Loucy (cell line): ENCODE data around the gene OBI1.

Source experiments
- H2AFZ ChIP-seq: fragments of 200-600 bp; sonication (generic); 2 replicates; pipeline ENCODE4 v1.6.0; 2016; ENCODE audit warnings: antibody characterized with exemption, mild to moderate bottlenecking, low read length, moderate library complexity
- H3F3A ChIP-seq: fragments of 200-600 bp; 2 replicates; pipeline ENCODE4 v1.6.0; 2016; ENCODE audit warnings: antibody characterized with exemption, low read depth, mild to moderate bottlenecking
- H3K27me3 ChIP-seq: fragments of 200-600 bp; sonication (generic); 2 replicates; pipeline ENCODE4 v1.6.1; 2014; ENCODE audit warnings: low read length, mild to moderate bottlenecking; ENCODE audit not compliant: insufficient read depth, poor library complexity, severe bottlenecking
- H3K36me3 ChIP-seq: fragments of 200-600 bp; sonication (generic); 2 replicates; pipeline ENCODE4 v1.6.1; 2016; ENCODE audit warnings: low read length; ENCODE audit not compliant: insufficient read depth
- H3K4me1 ChIP-seq: fragments of 200-600 bp; sonication (generic); 2 replicates; pipeline ENCODE4 v1.5.1; 2014; ENCODE audit warnings: low read length, mild to moderate bottlenecking; ENCODE audit not compliant: insufficient read depth, poor library complexity, severe bottlenecking
- H3K4me2 ChIP-seq: fragments of 200-600 bp; sonication (generic); 2 replicates; pipeline ENCODE4 v1.6.0; 2014; ENCODE audit warnings: antibody characterized with exemption, low read length, low read depth, mild to moderate bottlenecking; ENCODE audit not compliant: poor library complexity, severe bottlenecking
- H3K4me3 ChIP-seq: fragments of 200-600 bp; sonication (generic); 2 replicates; pipeline ENCODE4 v1.5.1; 2014; ENCODE audit warnings: low read length, mild to moderate bottlenecking, mixed read lengths; ENCODE audit not compliant: poor library complexity, severe bottlenecking
- H3K79me2 ChIP-seq: fragments of 200-600 bp; sonication (generic); 2 replicates; pipeline ENCODE4 v1.6.1; 2014; ENCODE audit warnings: low read length; ENCODE audit not compliant: insufficient read depth
- H3K9ac ChIP-seq: fragments of 200-600 bp; sonication (generic); 2 replicates; pipeline ENCODE4 v1.6.0; 2014; ENCODE audit warnings: mild to moderate bottlenecking, low read depth, low read length, moderate library complexity; ENCODE audit not compliant: poor library complexity, severe bottlenecking
- H3K9me2 ChIP-seq: fragments of 200-600 bp; sonication (generic); replicated peaks from 2 replicates; pipeline ENCODE4 v1.6.1; 2016; ENCODE audit warnings: low read depth, low read length, mixed read lengths
- H3K9me3 ChIP-seq: fragments of 200-600 bp; sonication (generic); 2 replicates; pipeline ENCODE4 v1.6.1; 2014; ENCODE audit warnings: mild to moderate bottlenecking, antibody characterized with exemption, low read length, low read depth; ENCODE audit not compliant: insufficient read depth
- H4K20me1 ChIP-seq: fragments of 200-600 bp; sonication (generic); 2 replicates; pipeline ENCODE4 v1.6.0; 2014; ENCODE audit warnings: antibody characterized with exemption, low read length, mild to moderate bottlenecking; ENCODE audit not compliant: insufficient read depth, poor library complexity, severe bottlenecking
- EZH2phosphoT487 ChIP-seq: fragments of 200-600 bp; IDR thresholded peaks from 2 replicates; pipeline ENCODE4 v1.6.1; 2018; ENCODE audit warnings: antibody characterized with exemption, mild to moderate bottlenecking, moderate library complexity, borderline replicate concordance
- TF ChIP-seq, protein P1 (sequence below): fragments of 200-600 bp; sonication (generic); conservative IDR thresholded peaks from 2 replicates; pipeline ENCODE4 v1.5.1; 2014; ENCODE audit warnings: mild to moderate bottlenecking, antibody characterized with exemption, low read length

OBI1 gene

DNA sequence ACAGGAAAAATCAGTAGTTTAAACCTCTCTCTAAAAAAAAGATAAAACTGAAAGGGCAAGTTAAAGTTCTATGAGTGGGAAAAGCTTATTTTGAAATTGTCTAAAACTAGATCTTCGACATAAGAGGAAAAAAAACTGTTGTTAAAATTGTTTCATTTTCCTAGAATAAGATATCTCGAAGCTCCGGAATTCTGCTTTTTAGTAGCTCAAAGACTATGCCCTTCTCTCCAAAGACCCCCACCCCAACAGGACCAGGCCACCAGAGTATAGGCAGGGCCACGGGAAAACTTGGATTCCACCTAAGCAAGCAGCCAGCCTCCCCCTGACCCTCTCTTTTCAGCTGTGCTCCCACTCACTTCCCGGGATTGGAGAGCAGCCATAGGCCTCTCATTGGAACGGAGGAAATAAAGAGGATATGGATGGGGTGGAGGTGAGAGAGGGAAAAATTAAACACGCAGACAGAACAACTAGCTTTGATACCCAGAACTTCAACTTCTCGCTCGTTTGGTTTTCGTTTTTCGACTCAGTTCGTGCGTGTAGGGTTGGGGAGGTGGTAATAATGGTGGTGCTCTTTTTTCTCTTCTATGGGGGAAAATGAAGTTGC lies 58.6 kb downstream of the OBI1 start:
- H3K9me2 ChIP-seq, result no peaks in the 10 kb centered on the region
- H3K27me3 ChIP-seq, result no peaks in the 10 kb centered on the region
- H3F3A ChIP-seq, result no peaks in the 10 kb centered on the region
- no peaks in the 10 kb centered on the region for H3K79me2 ChIP-seq
- TF ChIP-seq EZH2phosphoT487, result no peak
- TF ChIP-seq, protein P1, sequence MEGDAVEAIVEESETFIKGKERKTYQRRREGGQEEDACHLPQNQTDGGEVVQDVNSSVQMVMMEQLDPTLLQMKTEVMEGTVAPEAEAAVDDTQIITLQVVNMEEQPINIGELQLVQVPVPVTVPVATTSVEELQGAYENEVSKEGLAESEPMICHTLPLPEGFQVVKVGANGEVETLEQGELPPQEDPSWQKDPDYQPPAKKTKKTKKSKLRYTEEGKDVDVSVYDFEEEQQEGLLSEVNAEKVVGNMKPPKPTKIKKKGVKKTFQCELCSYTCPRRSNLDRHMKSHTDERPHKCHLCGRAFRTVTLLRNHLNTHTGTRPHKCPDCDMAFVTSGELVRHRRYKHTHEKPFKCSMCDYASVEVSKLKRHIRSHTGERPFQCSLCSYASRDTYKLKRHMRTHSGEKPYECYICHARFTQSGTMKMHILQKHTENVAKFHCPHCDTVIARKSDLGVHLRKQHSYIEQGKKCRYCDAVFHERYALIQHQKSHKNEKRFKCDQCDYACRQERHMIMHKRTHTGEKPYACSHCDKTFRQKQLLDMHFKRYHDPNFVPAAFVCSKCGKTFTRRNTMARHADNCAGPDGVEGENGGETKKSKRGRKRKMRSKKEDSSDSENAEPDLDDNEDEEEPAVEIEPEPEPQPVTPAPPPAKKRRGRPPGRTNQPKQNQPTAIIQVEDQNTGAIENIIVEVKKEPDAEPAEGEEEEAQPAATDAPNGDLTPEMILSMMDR, result no peak
- H3K9ac ChIP-seq, result no peak overlapping the region
- H4K20me1 ChIP-seq, result no peaks in the 10 kb centered on the region
- H3K4me2 ChIP-seq, result no peak overlapping the region
- no peaks in the 10 kb centered on the region for H3K36me3 ChIP-seq
- peaks cover 18% of the 10 kb centered on the region for H3K4me1 ChIP-seq
- no peak overlapping the region for H3K4me3 ChIP-seq
- H2AFZ ChIP-seq, result no peak overlapping the region
- no peaks in the 10 kb centered on the region for H3K9me3 ChIP-seq

DNA sequence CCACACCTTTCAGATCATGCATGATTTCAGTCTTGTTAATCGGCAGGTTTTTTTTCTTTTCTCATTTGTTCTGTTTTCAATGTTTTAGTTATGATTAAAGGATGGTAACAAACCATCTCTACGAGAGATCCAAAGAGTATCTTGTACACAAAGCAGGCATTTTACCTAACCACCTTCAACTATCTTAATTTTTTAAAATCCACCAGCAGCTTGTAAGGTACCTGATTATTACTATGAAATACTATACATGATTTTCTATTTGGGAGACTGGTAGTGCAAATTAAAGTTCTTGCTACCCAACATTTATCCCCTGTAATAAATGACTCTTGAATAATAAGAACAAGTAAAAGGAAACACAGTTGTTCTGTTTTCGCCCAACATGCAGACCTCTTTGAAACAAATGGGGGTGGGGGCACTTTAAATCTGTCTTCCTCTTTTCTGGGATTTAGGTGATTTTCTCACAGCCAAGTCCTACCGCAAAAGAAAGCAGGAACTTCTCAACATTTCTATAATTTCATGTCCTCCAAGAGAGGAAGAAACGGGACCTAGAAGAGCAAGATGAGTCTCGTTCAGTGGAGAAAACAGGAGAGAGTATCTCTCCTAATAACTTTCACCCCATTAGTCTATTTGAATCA lies 59.2 kb downstream of the OBI1 start:
- Histone ChIP-seq H4K20me1 (no peaks in the 10 kb centered on the region), H3K4me1 (peaks cover 11% of the 10 kb centered on the region), H3K4me2 (no peak overlapping the region), H3F3A (no peaks in the 10 kb centered on the region), H3K4me3 (no peak overlapping the region), H3K9me3 (no peaks in the 10 kb centered on the region), H3K79me2 (no peaks in the 10 kb centered on the region), H3K36me3 (no peaks in the 10 kb centered on the region), H3K9ac (no peak overlapping the region), H3K9me2 (no peaks in the 10 kb centered on the region), H2AFZ (no peak overlapping the region), H3K27me3 (peaks cover 3% of the 10 kb centered on the region)
- TF ChIP-seq, protein P1, result no peak
- TF ChIP-seq EZH2phosphoT487, result no peak

DNA sequence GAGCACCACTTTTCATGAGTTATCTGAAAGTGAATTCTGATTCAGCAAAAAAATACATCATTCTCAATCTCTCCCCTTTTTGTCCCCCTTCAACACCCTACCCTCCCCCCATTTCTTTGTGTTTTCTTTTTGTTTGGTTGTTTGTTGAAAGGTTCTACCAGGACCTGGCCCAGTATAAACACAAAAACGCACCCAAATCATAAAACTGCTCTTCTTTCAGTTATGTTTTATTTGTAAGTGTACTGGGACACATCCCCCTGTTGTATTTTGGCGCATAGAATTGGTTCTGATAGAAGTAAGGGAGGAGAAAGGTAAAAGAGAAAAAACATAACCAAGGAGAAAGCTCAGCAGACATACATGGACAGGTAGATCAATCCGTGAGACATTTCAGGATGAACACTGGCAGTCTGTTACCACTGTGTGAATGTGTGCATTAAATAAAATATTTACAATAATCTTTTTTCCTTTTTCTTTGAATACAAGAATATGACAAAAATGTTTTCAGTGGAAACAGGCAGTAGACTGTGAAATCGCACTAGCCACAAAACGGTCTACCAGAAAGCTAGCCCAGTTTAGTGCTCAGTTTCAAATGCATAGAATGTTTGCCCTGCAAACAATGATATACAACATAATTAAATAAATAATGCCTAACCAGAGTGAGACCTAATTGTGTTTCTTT lies 59.9 kb downstream of the OBI1 start:
- no peak overlapping the region for H2AFZ ChIP-seq
- no peaks in the 10 kb centered on the region for H3F3A ChIP-seq
- no peak overlapping the region for H3K4me3 ChIP-seq
- no peaks in the 10 kb centered on the region for H3K36me3 ChIP-seq
- no peaks in the 10 kb centered on the region for H3K9me3 ChIP-seq
- no peak overlapping the region for H3K9ac ChIP-seq
- no peak for TF ChIP-seq EZH2phosphoT487
- TF ChIP-seq, protein P1, result no peak
- no peaks in the 10 kb centered on the region for H3K79me2 ChIP-seq
- H3K9me2 ChIP-seq, result no peaks in the 10 kb centered on the region
- peaks cover 5% of the 10 kb centered on the region for H3K4me1 ChIP-seq
- no peaks in the 10 kb centered on the region for H4K20me1 ChIP-seq
- H3K27me3 ChIP-seq, result peaks cover 5% of the 10 kb centered on the region
- no peak overlapping the region for H3K4me2 ChIP-seq
